Central memory CD4-positive, alpha-beta T cell (primary cell): ENCODE data around the gene CRYGS.
"Not testable (repeated sequence)": the region's sequence is repeated elsewhere in the genome, so short reads cannot be mapped to it uniquely, and the experiment has no call there.

ENCODE experiments used
- DNase-seq: peaks from one replicate; pipeline ENCODE4 v3.0.0; 2022

Gene CRYGS

DNA sequence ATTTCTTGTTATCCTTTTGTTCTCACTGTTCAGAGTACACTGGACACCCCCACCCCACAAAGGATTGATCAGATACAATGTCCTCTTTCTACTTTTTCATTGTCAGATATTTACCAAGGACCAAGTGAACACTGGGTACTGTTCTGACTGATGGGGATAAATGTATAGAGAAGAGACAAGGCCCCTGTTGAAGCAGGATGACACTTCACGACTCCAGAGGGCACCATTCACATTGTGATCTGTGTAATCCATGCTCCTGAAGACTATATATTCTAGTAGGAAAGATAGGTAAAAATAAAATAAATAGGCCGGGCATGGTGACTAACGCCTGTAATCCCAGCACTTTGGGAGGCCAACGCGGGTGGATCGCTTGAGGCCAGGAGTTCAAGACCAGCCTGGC lies 7.2 kb upstream of the CRYGS start:
- no peak for DNase-seq

DNA sequence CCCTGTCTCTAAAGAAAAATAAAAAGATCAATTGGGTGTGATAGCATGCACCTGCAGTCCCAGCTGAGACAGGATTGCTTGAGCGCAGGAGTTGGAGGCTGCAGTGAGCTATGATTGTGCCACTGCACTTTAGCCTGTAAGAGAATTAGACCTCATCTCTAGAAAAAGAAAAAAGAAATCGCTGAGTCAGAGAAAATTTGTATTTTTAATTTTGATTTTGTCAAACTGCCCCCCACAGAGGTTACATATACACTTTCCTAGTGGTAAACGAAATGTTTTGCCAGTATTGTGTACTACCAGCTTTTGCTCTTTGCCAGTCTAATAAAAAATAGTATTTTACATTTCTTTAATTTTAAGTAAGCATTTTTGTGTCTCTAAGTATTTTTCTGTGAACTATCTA lies 5.3 kb upstream of the CRYGS start:
- no peak for DNase-seq

DNA sequence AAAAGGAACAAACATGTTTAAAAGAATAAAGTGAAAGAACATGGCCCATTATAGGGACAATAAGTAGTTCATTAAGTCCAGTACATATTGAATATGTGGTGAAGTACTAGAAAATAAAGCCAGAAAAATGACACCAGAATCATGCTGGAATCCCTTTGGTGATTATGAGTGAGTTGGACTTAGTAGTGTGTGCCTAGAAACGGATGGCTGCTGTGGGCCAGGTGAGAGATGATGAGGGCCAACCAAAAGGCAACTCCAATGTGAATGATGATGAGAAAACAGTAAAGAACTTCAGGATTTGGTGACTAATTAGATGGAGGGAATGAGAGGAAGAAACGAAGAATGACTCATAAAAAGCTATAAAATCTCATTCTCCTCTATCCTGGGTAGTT lies 3.3 kb downstream of the CRYGS start:
- DNase-seq, result no peak

DNA sequence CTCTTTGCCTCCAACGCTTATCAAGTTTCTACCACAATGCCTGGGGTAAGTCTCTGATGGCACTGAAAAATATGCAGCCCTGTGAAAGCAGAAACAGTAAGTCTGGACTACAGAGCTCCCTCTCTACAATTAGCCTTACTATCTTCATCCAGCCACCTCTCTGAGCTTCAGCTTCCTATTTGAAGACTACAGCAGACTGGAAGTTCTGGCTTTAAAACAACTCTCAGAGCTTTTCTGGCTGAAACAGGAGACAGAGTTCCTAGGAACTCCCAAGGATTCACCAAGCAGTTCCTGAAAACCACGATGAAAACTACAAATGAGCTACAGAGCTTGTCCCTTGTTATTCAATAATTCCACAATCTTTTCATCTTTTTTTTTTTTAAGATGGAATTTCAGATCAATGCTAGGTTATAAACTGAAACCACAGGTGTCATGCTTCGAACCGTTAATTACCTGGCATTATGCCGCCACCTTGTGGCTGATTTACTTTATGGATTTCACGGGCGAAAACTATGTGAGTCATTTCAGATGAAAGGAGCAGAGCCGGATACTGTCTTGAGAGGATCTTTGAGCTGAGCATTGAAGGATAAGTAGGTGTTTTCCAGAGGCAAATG lies 3.9 kb downstream of the CRYGS start:
- DNase-seq, result peak; percentile 75

DNA sequence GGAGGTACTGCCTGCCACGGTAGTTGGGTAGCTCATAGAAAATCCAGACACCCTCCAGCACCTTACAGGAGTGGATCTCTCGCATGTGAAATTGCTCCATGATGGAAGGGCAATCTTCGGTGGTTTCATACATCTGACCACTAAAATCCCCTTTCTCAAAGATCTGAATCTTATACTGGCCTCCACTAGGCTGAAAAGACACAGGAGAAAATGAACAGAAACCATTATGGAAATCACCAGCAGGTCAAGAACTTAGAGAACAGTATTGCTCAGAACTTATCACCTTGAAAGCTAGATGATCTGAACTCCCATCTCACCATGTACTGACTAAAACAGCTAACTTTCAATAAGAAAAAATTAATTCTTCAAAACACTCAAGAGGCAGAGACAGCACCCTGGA lies 5.4 kb downstream of the CRYGS start:
- no peak for DNase-seq

DNA sequence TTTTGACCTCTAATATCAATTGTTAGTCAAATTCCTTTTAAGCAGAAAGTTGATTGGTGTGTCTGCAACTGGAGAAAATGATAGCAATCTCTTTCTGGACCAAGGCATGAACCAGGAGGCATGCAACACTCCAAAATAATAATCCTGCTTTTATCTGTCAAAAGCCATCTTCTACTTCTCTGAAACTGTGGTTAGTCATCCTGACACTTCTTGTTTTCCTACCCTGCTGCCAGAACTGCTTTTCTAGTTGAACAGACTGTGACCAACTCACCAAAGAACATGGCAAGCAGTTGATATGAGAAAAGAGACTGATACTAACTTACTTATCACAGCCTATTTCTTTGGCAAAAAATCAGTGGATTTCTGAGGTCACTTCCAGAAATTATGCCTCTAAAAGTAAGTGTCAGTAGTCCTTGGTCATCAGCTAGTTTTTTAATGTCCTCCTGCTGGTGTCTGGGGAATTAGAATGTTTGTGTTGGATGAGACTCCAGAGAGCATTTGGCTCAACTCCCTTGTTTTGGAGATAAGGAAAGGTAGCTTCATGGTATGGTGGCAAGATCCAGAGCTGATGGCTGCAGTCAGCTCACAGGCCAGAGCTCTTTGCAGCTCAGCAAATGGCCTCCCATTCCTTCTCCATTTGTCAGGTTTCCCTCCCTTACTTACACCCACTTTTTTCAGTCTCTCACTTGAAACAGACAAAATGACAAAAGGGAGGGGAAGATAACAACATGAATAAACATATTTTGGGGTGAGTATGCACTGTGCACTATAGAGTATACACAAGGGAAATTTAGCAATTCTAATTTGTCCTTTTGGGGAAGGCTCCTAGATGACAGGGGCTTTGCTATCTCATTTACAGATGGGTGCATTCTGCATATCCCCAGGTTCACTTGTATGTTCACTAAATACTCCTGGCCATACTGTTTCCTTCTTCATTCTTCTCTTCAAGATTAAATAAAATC lies 7.0 kb downstream of the CRYGS start:
- no peak for DNase-seq

DNA sequence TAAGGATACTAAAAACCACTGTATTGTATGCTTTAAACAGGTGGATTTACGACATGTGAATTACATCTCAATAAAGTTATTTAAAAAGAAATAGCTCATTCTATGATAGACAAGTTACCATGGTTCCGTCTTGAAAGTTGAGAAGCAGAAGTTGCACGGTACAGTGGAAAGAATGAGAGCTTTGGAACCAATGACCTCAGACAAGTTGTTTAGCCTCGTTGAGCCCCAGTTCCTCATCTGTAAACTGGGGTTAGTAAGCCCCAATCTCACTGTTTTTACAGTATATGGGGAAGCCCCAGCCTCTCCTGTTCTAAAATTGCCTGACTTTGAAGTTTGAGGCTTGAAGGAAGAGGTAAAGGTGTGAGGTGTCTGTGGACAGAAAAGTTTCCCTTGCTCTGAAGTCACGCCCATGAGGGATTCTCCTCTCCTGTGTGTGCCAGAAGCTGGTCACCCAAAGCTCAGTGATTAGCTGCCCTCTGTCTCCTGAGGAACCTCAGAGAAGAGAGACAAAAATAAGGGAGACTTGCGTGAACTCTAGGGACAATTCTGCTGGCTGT lies 10.0 kb downstream of the CRYGS start:
- DNase-seq, result peak; percentile 67

DNA sequence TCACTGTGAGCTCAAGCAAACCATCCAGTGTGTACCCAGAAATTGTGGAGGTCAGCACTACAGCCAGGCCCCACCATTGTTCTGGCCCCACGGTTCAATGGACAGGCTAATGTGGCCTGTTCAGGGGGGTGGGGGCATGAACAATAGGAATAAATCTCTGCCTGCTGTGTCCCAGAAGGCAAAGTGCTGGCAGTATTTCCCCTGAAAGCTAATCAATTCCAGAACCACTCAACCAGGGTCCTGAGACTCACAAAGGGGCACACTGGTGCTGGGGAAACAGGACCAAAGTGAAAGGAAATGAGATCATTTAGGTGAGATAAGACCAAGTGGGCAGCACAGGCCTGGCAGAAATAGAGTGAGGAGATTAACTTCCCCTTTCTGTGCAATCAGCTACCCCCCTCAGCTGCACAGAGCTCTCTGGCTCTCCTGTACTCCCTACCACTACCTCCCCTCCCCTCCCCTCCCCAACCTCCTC lies 11.5 kb downstream of the CRYGS start:
- DNase-seq, result no peak

DNA sequence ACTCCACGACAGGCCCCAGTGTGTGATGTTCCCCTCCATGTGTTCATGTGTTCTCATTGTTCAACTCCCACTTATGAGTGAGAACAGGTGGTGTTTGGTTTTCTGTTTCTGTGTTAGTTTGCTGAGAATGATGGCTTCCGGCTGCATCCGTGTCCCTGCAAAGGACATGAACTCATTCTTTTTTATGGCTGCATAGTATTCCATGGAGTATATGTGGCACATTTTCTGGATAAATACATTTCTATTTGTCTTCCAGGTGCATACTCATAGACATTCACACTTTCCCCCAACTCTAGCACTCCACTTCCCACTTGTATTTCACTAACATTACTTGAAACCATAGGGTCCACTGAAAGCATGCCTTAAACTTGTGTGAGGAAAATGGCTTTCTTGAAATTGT lies 12.5 kb downstream of the CRYGS start:
- DNase-seq, result not testable (repeated sequence)

DNA sequence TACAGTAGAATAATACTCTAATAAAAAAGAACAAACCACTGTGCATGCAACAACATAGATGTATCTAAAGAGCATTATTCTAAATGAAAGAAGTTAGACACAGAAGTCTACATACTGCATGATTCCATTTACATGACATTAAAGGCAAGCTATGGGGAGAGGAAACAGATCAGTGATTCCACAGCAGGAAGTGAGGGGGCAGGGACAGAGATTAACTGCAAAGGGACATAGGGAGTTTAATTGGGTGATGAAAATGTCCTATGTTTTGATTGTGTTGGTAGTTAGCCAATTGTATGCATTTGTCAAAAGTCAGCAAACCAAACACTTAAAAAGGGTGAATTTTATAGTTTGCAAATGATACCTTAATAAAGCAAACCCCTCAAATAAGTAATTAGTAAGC lies 13.8 kb downstream of the CRYGS start:
- DNase-seq, result no peak

DNA sequence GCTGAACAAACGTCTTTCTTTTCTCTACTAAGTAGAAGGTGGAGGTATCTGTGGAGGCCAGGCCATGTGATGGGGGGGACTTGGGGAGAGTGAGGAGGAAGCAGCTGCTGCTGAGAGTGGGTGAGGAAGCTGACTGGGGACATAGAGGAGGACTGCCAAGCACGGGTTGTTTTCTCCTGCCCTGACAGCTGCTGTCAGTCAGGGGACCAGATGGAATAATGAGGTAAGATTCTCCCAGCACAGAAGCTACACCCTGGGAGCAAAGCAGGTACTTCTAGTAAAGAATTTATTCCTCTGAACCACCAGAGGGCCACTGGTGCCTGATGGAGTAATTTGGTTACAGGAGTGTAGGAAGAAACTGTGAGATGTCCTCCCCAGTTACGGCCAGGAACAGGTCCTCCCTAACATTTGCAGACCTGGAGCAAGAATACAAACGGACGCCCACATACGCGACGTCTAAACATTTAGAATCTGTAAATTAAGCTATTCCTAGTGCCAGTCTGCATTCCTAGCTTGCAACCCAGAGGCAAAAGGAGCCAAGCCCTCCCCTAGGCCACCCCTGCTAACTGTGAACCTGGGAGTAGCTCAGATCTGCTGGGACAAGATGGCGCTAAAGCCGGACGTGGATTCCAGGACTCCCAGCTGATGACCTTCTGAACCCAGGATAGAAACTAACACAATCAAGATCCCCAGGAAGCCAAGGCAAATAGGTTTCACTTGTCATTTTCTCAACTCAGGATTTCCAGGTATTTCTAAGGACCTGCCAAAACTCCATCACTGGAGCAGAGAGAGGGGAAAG lies 14.8 kb downstream of the CRYGS start:
- DNase-seq, result no peak

DNA sequence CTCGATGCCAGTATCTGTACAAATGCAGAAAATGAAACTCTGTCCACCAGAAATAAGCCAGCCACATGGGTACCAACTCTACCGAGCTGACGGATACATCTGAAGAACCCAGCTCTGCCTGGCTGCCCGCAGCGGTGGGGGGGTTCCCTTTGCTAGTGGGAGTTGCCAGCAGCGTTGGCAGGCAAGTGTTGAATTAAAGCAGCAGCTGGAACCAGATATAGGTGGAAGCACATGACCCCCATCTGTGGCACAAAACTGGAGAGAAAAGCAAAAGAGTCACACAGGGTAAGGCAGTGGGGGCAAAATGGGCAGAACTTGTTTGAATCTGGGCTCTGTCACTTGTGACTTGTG lies 17.9 kb downstream of the CRYGS start:
- DNase-seq, result no peak

DNA sequence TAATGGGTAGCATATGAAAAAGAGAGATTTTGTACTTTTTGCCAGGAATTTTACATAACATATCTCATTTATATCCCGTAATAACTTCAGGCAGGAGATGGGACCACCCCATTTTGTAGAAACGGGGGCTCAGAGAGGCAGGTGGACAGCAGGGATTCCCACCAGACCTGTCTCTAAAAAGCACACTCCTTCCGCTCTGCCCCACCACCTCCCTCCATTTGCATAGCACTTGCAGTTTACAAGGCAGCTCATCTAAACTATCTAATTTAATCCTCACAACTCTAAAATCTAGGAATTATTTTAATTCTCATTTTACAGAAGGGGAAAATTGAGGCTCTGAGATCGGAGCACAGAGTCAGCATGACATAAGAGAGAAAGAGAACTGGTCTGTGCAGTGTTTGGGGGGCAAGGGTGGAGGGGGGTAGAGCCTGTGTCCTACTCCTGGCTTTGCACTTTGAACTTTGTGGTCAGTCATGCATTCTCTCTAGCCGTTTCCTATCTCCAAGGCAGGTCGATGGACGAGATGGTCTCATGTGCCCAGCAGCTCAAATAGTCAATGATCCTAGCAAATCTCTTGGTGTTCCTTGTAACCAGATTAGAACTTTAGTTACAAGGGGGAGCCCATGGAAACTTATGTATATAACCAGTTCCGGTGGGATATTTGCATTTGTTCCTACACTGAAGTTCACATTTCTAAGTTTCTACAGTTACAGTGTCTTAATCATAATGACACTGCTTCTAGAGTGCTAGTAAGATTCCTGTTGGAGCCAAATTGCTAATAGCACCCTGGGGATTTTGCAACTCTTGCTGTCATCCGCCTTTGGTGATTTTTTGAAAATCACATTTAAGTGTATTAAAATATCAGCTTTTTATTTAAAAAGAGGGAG lies 18.6 kb downstream of the CRYGS start:
- DNase-seq, result no peak

DNA sequence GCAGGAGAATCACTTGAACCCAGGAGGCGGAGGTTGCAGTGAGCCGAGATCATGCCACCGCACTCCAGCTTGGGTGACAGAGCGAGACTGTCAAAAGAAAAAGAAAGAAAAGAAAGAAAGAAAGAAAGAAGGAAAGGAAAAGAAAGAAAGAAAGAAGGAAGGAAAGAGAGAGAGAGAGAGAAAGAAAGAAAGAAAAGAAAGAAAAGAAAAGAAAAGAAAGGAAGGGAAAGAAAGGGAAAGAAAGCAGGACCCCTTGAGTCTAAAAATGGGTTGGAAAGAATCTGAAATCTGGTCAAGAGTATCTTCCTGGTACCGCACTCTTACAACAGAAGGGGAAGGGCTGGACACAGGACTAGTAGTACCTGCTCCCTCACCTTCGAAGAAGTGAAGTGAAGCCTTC lies 19.6 kb downstream of the CRYGS start:
- no peak for DNase-seq

DNA sequence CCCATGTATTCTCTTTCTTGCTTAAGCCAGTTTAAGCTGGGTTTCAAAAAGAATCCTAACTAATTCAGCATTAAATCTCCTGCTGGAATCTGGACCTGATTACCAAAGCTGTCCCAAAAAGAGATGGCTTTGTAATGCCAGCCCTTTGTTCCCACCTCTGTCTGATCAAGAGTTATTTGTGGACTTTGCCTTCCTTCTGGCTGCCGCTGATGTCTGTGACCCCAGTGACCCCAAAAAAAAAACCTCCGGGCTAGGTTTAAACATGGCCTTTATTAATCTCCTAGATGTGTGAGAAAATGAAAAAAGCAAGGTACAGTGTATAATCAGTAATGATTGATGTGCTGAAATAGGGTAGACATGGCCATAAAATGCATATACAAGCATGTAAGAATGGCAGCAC lies 20.7 kb downstream of the CRYGS start:
- DNase-seq, result no peak

DNA sequence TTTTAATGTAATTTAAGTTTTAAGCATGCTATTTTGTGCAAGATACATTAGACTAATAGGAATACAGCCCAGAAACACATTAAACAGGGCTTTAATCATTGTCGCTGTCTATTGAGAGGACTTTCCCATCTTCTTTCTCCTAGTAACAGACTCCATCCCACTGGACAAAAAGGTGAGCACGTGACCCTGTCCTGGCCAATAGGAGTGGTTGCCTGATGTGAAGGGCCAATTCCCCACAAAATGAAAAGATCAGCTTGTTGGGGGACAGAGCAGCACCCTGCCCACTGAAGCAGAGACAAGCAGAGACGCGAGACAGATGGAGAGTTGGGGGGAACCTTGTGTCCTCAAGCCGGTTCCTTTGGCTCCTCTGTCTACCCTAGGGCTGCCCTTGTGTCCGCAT lies 21.2 kb downstream of the CRYGS start:
- no peak for DNase-seq

DNA sequence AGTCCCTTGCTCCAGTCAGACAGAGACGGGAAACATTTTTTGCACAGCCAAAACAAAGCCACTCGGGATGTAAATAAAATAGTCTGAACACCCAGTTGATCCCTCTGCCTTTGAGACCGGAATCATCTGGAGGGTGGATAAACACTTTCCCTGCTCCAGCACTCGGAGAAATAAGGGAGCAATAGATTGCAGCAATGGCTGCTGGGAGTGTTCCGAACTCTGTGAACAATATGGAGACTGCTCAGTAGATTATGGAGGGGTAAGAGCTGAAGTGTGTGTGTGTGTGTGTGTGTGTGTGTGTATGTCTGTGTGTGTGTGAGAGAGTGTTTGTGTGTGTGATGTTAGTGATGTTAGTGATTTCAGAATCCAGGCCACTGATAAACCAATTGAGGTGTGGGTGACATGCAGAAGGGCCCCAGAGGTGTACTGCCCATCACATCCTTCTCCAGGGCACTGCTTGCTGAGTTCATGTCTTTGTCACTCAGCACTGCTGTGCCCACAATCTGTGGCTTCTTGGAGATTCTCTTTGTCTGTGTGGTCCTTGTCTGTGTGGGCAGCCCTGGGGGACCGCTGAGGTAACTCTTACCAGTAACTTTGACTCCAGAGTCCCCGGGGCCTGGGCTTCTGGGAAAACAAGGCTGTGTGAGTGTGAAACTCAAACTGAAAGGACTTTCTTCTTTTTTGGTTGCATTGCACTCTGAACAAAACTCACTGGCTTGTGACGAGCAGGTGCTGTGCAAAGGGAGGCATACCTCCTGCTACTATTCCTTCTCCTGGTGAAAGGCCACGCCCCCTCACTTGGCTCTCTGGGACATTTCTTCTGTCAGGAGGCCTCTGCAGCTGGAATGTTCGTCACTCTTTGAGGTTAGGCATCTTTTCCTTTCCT lies 23.0 kb downstream of the CRYGS start:
- no peak for DNase-seq

DNA sequence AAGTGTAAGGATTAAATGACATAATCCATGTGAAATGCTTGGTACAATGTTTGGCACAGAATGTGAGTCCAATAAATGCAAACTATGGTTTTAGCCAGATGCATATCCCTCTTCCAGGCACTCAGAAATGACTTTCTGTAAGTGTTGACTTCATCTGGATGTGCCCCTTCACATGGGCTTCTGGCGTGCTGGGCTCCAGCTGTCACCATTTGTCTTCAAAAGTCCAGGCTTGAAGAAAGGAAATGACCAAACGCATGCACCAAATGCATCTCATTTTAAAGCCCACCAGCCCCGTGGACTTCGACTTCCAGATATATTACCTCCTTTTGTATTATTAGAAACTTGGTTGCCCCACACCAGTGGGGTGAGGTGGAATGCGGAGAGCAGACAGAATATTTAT lies 23.7 kb downstream of the CRYGS start:
- DNase-seq, result no peak

DNA sequence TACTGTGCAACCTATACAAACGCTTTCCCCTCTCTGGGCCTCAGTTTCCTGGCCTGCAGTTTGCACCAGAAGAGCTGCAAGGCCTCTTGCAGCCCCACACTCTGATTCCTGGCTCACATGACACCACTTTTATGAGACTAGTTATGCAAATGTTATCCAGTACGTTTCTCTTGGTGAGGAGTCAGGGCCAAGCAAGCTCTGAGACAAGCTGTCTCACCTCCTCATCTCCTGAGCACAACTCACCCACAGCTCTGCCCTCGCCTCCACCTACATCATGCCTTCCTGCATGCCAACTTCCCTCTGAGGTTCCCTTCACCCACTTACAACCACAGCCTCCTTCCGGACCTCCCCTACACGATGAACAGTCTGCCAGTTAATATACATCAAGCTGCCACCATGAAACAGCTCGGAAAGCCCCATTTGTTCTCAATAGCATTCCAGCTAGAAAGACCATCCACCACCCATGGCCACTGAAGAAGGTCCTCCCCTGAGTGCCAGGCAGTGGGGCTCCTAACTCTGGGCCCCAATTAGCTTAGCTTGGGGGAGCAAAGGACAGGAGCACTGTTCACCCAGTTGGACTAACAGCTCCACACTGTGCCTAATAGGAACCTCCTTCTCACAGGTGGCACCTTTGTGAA lies 25.0 kb downstream of the CRYGS start:
- peak; percentile 82 for DNase-seq

DNA sequence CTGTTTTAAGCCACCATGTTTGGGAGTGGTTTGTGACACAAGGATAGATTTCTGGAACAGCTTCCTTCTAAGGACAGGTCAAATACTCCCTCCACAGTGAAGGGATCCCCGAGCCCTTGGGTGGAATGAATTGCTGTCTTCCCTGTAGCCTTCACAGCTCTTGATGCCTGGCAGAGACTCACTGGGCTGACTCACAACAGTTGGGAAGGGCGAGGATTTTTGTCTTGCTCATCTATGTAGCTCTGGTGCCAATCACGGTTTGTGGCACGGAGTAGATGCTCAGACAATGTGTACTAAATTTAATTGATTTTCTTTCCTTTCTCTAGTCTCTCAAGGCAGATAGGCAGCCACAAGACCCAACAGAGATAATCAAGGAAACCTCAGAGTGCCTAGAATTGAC lies 27.0 kb downstream of the CRYGS start:
- no peak for DNase-seq

DNA sequence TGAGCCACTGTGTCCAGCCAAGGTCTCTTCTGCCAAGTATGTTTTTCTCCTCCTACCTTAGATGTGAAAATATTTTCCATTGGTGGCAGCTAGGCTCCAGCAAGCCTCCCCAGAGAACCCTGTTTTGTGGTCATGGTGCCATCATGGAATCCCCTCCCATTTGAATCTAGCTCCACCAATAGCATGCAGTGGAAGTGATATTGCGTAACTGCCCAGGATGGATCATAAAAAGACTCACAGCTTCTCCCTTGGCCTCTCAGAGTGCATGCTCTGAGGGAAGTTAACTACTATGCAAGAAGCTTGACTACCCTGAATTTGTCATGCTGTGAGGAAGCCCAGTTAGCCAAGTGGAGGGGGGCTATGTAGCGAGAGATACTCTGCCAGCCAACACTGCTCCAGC lies 27.5 kb downstream of the CRYGS start:
- DNase-seq, result no peak
